Stimulated activated CD4-positive, alpha-beta T cell treated with anti-CD3 and anti-CD28 coated beads, Interleukin-2, amount 100 ng/mL, for 24 hours (primary cell): ENCODE data around the gene STH.
A peak's percentile ranks its signal among the peaks of the same experiment; 100 is the strongest.
"Not testable (repeated sequence)": the region's sequence is repeated elsewhere in the genome, so short reads cannot be mapped to it uniquely, and the experiment has no call there.

Source experiments
- DNase-seq, 2 donors: peaks; one replicate each; pipeline ENCODE4 v3.0.0-alpha.2; 2020

Gene STH

GRCh38 chr17:45987706-45988105, 11.3 kb upstream of the STH start:
- no peak for DNase-seq

GRCh38 chr17:45989759-45990158, 9.3 kb upstream of the STH start:
- no peak for DNase-seq

- DNase-seq: no peak
These were observed 8.2 kb upstream of the STH start for GRCh38 chr17:45990886-45991285.

GRCh38 chr17:45991341-45991740, 7.7 kb upstream of the STH start:
- no peak for DNase-seq

- no peak for DNase-seq
These were observed 6.9 kb upstream of the STH start for GRCh38 chr17:45992175-45992574.

- no peak for DNase-seq
These were observed 6.1 kb upstream of the STH start for GRCh38 chr17:45992904-45993303.

- DNase-seq: no peak
These were observed 5.0 kb upstream of the STH start for GRCh38 chr17:45993962-45994627.

- no peak for DNase-seq
These were observed 4.1 kb upstream of the STH start for GRCh38 chr17:45994987-45995386.

GRCh38 chr17:45995627-45996270, 3.3 kb upstream of the STH start:
- DNase-seq: no peak

GRCh38 chr17:45996282-45996937, 2.6 kb upstream of the STH start:
- DNase-seq: no peak

GRCh38 chr17:45997166-45997565, 1.9 kb upstream of the STH start:
- no peak for DNase-seq

- DNase-seq: no peak
These were observed 1.4 kb upstream of the STH start for GRCh38 chr17:45997624-45998023.

- DNase-seq: no peak
These were observed 845 bp downstream of the STH start for GRCh38 chr17:45999900-46000290.

- no peak for DNase-seq
These were observed 1.2 kb downstream of the STH start for GRCh38 chr17:46000292-46000691.

GRCh38 chr17:46000757-46001156, 1.7 kb downstream of the STH start:
- no peak for DNase-seq

GRCh38 chr17:46001390-46002310, 2.6 kb downstream of the STH start:
- DNase-seq: no peak

- peak; percentile 75 to 81 for DNase-seq
These were observed 3.4 kb downstream of the STH start for GRCh38 chr17:46002311-46002972.

- DNase-seq: no peak
These were observed 3.9 kb downstream of the STH start for GRCh38 chr17:46002973-46003316.

GRCh38 chr17:46003907-46004748, 5.1 kb downstream of the STH start:
- DNase-seq: no peak

GRCh38 chr17:46006082-46006481, 7.0 kb downstream of the STH start:
- DNase-seq: not testable (repeated sequence)

- DNase-seq: no peak
These were observed 8.5 kb downstream of the STH start for GRCh38 chr17:46007461-46007965.

- DNase-seq: no peak
These were observed 9.5 kb downstream of the STH start for GRCh38 chr17:46008591-46008990.
